Measurements from ENCODE around the gene FCGR3B. TPM values are rescaled to one million over a fixed set of nuclear protein-coding genes. Genes with fewer than 3 reads are reported as not detected.
"Not testable (repeated sequence)": the region's sequence is repeated elsewhere in the genome, so short reads cannot be mapped to it uniquely, and the experiment has no call there.

Gene FCGR3B
- total RNA-seq, 1 donor = 0.27 TPM

DNA sequence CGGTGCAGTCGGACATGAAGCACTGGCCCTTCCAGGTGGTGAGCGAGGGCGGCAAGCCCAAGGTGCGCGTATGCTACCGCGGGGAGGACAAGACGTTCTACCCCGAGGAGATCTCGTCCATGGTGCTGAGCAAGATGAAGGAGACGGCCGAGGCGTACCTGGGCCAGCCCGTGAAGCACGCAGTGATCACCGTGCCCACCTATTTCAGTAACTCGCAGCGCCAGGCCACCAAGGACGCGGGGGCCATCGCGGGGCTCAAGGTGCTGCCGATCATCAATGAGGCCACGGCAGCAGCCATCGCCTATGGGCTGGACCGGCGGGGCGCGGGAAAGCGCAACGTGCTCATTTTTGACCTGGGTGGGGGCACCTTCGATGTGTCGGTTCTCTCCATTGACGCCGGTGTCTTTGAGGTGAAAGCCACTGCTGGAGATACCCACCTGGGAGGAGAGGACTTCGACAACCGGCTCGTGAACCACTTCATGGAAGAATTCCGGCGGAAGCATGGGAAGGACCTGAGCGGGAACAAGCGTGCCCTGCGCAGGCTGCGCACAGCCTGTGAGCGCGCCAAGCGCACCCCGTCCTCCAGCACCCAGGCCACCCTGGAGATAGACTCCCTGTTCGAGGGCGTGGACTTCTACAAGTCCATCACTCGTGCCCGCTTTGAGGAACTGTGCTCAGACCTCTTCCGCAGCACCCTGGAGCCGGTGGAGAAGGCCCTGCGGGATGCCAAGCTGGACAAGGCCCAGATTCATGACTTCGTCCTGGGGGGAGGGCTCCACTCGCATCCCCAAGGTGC, 24.2 kb downstream of the FCGR3B start:
- DNase-seq (ENCODE audit: low read depth in 2 of 3, low spot score in 2 of 3) = not testable (repeated sequence)

DNA sequence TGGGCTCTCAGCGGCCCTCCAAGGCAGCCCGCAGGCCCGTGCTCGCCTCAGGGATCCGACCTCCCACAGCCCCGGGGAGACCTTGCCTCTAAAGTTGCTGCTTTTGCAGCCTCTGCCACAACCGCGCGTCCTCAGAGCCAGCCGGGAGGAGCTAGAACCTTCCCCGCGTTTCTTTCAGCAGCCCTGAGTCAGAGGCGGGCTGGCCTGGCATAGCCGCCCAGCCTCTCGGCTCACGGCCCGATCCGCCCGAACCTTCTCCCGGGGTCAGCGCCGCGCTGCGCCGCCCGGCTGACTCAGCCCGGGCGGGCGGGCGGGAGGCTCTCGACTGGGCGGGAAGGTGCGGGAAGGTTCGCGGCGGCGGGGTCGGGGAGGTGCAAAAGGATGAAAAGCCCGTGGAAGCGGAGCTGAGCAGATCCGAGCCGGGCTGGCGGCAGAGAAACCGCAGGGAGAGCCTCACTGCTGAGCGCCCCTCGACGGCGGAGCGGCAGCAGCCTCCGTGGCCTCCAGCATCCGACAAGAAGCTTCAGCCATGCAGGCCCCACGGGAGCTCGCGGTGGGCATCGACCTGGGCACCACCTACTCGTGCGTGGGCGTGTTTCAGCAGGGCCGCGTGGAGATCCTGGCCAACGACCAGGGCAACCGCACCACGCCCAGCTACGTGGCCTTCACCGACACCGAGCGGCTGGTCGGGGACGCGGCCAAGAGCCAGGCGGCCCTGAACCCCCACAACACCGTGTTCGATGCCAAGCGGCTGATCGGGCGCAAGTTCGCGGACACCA, 25.0 kb downstream of the FCGR3B start:
- not testable (repeated sequence) for DNase-seq (ENCODE audit: low read depth in 2 of 3, low spot score in 2 of 3)

- DNase-seq (ENCODE audit: low read depth in 2 of 3, low spot score in 2 of 3) = not testable (repeated sequence)
Measured at GRCh38 chr1:161605024-161605423, 26.0 kb downstream of the FCGR3B start.

GRCh38 chr1:161597077-161597476, 33.9 kb downstream of the FCGR3B start:
- not testable (repeated sequence) for DNase-seq (ENCODE audit: low read depth in 2 of 3, low spot score in 2 of 3)

DNA sequence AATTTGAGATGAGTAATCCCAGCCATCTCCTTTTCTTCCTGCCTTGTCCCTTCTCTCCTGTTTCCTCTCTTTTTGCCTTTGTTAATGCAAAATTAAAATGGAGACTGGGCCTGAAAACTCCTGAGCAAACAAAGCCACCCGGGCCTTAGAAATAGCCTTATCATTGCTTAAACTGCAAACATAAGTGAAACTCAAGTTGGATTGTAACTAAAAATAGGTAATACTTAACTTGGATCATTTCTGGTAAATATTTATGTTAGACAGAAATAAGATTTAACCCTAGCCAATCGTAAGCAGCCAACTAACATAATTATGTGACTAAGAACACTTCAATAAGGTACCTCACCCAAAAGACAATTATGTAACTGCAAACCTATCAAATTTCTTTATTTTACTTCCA, 35.4 kb downstream of the FCGR3B start:
- DNase-seq (ENCODE audit: low read depth in 2 of 3, low spot score in 2 of 3) = not testable (repeated sequence)

DNA sequence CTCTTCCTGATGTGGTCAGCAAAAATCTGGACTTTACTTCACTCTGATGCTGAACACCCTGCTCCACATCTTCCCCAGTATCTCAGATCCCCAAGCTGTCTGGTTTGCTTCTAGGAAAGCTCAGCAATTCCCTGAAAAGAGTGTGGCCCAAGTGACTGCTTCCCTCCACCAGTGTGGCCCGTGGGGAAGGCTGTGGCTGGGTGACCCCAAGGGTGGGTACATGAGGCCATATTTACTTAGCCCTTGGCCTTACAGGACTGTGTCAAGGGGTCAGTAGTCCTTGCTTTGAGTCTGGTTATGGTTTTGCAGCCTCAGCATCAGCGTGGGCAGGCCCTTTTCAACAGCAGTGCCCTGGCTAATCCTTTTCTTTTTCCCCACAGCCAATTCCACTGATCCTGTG, 35.8 kb downstream of the FCGR3B start:
- not testable (repeated sequence) for DNase-seq (ENCODE audit: low read depth in 2 of 3, low spot score in 2 of 3)

DNA sequence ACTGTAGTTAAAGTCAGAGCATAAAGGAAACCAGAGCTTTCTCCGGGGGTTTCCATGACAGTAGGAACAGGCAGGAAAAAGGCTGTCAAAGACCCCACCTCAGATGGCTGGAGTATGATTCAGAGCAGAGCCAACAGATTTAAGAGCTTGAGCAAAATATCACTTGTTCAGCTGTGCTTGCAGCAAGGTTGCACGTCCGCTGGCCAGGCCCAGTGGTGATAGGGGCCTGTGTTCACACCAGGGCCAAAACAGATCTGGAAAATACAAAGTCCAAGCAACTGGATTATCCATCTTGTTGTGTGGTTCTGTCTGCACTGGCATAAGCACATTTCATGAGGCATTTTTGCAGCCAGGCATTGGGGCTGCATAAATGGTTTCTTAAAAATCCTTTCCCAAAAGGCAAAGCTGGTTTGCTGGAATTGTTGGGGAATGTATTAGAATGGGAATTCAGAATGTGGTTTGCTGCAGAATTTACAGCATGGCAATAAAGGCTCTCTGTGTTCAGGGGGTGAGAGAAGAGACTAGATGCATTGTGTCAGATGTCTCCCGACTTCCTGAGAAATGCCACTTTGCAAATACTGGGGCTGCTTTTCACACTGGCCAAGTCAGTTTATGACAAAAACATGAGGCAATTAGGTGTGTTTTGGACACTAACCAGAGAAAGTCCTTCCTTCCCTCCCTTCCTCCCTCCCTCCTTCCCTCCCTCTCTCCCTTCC, 36.5 kb downstream of the FCGR3B start:
- DNase-seq (ENCODE audit: low read depth in 2 of 3, low spot score in 2 of 3) = not testable (repeated sequence)

- not testable (repeated sequence) for DNase-seq (ENCODE audit: low read depth in 2 of 3, low spot score in 2 of 3)
Measured at GRCh38 chr1:161593092-161593755, 37.8 kb downstream of the FCGR3B start.

- DNase-seq (ENCODE audit: low read depth in 2 of 3, low spot score in 2 of 3) = not testable (repeated sequence)
Measured at GRCh38 chr1:161592586-161592985, 38.4 kb downstream of the FCGR3B start.

GRCh38 chr1:161589920-161590319, 41.1 kb downstream of the FCGR3B start:
- DNase-seq (ENCODE audit: low read depth in 2 of 3, low spot score in 2 of 3) = not testable (repeated sequence)

- DNase-seq (ENCODE audit: low read depth in 2 of 3, low spot score in 2 of 3) = not testable (repeated sequence)
Measured at GRCh38 chr1:161589365-161589764, 41.6 kb downstream of the FCGR3B start.

- DNase-seq (ENCODE audit: low read depth in 2 of 3, low spot score in 2 of 3) = not testable (repeated sequence)
Measured at GRCh38 chr1:161588596-161588995, 42.4 kb downstream of the FCGR3B start.

- DNase-seq (ENCODE audit: low read depth in 2 of 3, low spot score in 2 of 3) = not testable (repeated sequence)
Measured at GRCh38 chr1:161582882-161583281, 48.1 kb downstream of the FCGR3B start.

DNA sequence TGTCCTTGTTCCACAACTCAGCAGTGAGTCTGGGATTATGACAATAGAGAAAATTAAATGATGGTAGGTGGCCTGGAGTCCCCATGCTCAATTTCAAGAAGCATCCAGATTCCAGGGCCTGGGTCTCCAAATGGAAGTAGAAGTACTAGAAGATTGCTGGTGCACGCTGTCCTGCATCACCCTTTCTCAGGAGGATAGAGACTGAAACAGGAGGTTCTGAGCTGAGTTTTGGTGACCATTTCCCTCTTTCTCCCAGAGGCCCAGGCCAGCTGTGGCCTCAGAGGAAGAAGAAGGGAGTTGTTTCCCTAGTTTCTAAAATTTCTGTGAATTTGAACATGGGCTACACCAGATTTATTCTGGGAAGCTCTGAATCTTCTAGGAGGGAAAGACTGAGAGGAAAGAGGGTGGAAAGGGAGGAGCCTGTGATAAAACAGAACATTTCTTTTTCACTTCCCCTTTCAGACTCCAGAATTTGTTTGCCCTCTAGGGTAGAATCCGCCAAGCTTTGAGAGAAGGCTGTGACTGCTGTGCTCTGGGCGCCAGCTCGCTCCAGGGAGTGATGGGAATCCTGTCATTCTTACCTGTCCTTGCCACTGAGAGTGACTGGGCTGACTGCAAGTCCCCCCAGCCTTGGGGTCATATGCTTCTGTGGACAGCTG, 50.0 kb downstream of the FCGR3B start:
- DNase-seq (ENCODE audit: low read depth in 2 of 3, low spot score in 2 of 3) = not testable (repeated sequence)

GRCh38 chr1:161579856-161580507, 51.0 kb downstream of the FCGR3B start:
- DNase-seq (ENCODE audit: low read depth in 2 of 3, low spot score in 2 of 3) = not testable (repeated sequence)

GRCh38 chr1:161576676-161577075, 54.3 kb downstream of the FCGR3B start:
- DNase-seq (ENCODE audit: low read depth in 2 of 3, low spot score in 2 of 3) = not testable (repeated sequence)
